NOMO-1 treated with dmso at 0.1 percent for 144 hours (cell line): Measurements from ENCODE around the gene LACTBL1.

Experiments
- DNase-seq: peaks from one replicate; lab custom pipeline; 2025; ENCODE audit not compliant: unreplicated experiment; lab: John Stamatoyannopoulos, UW

The LACTBL1 gene

GRCh38 chr1:22914156-22914555 lies 58.5 kb downstream of the LACTBL1 start:
- no peak for DNase-seq

- DNase-seq: no peak
Observed at GRCh38 chr1:22913421-22914141, 59.1 kb downstream of the LACTBL1 start.

- DNase-seq: no peak
Observed at GRCh38 chr1:22912311-22912710, 60.4 kb downstream of the LACTBL1 start.

- DNase-seq: no peak
Observed at GRCh38 chr1:22910986-22911651, 61.5 kb downstream of the LACTBL1 start.

GRCh38 chr1:22910286-22910685 lies 62.4 kb downstream of the LACTBL1 start:
- no peak for DNase-seq

DNA sequence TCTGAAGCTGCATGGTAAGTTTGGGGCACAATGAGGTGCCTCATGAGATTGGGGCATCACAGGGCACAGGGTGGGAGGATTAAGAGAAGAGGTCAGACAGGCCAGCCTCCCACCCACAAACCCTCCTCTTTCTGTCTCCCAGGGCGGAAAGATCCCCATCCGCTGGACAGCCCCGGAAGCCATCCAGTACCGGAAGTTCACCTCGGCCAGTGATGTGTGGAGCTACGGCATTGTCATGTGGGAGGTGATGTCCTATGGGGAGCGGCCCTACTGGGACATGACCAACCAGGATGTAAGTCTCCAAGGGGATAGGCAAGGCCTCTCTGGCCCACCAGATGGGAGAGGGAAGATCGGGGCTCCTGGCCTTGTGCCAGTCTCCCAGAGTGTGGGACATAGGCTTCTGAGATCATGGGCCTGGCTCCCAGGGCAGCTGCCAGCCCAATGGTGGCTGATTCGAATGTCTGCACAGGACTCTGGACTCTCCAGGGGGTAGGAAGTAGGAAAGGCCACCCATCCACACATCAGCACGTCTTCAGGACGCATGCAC lies 63.7 kb downstream of the LACTBL1 start:
- no peak for DNase-seq

- no peak for DNase-seq
Observed at GRCh38 chr1:22907528-22907927, 65.1 kb downstream of the LACTBL1 start.

DNA sequence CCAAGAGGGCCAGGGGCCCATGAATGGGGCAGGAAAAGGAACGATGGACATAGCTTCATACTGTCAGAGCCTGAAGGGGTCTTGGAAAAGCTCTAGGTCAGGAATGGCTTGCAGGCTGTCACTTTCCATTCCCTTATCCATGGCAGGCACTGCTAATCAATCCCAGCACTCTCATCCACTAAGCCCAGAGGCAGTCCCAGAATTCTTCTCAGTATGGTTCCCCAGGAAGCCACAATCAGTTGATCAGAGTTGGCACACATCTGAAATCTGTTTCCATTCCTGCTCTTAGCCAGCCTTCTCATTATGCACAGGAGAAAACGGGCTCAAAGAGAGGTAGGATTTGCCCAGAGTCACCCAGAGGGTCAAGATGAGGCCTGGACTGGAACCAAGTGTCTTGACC lies 65.7 kb downstream of the LACTBL1 start:
- DNase-seq: no peak

DNA sequence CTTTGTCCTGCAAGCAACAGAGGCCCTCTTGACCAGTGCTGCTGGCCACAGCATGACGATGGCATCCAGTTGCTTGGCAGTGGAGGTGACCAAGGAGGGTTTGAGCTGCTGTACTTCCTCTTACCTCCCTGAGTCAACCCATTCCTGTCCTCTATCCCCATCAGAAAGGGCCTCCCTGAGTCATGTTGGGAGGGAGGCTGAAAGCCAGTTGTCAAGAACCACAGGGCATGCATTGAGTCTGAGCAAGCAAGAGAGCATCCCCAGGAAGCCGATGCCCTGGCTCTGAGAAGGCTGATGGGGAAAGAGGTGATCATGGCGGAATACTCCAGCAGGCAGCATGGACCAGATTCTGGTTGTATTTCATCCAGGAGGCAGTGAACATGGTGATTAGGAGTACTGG lies 69.6 kb downstream of the LACTBL1 start:
- DNase-seq: no peak
